BLaER1 treated with 17β-estradiol and CSF1 and Interleukin-3, amounts not matched to agents 10 nM and 100 nM (cell line): ENCODE measurements around the gene RAD9A.

ENCODE experiments used
- H3K27ac ChIP-seq, 11 experiments: shearing (Covaris generic); formaldehyde crosslinking; 2 replicates each; pipeline ENCODE4 v1.8.1; 2022
- H3K27me3 ChIP-seq, 11 experiments: shearing (Covaris generic); formaldehyde crosslinking; 2 replicates each; pipeline ENCODE4 v1.8.1; 2022
- H3K36me3 ChIP-seq, 11 experiments: shearing (Covaris generic); formaldehyde crosslinking; 2 replicates each; pipeline ENCODE4 v1.8.1; 2022
- H3K4me1 ChIP-seq, 10 experiments: shearing (Covaris generic); formaldehyde crosslinking; 2 replicates each; pipeline ENCODE4 v1.8.1; 2022
- H3K4me2 ChIP-seq, 11 experiments: shearing (Covaris generic); formaldehyde crosslinking; 2 replicates each; pipeline ENCODE4 v1.8.1; 2022
- H3K4me3 ChIP-seq, 10 experiments: shearing (Covaris generic); formaldehyde crosslinking; 2 replicates each; pipeline ENCODE4 v1.8.1; 2022
- H3K9ac ChIP-seq, 11 experiments: shearing (Covaris generic); formaldehyde crosslinking; 2 replicates each; pipeline ENCODE4 v1.8.1; 2022
- H3K9me3 ChIP-seq, 11 experiments: shearing (Covaris generic); formaldehyde crosslinking; replicated peaks in 1 of 11; 2 replicates each; pipeline ENCODE4 v1.8.1; 2022
- H4K20me1 ChIP-seq, 11 experiments: shearing (Covaris generic); formaldehyde crosslinking; 2 replicates each; pipeline ENCODE4 v1.8.1; 2022
- Cebpa-rat ChIP-seq, 11 experiments: shearing (Covaris generic); IDR thresholded peaks; 2 replicates each; pipeline ENCODE4 v1.8.1; 2022

The RAD9A gene

GRCh38 chr11:67435727-67436458, 44.1 kb downstream of the RAD9A start:
- H3K9me3 ChIP-seq, result no peaks in the 10 kb centered on the region
- peak overlapping the region; percentile 88 to 99 (median 98) for H3K4me2 ChIP-seq
- peak overlapping the region; percentile 62 to 94 (median 83) for H3K9ac ChIP-seq
- no peak for TF ChIP-seq Cebpa-rat (IDR thresholded peaks at IDR 0.05)
- peaks cover 52 to 86% (median 56%) of the 10 kb centered on the region in 11 experiments for H3K36me3 ChIP-seq
- H3K4me3 ChIP-seq, result peak overlapping the region in 9 of 10 experiments; percentile 47 to 80 (median 71); a peak in 17 of 20 replicates
- H3K4me1 ChIP-seq, result peaks cover 67 to 97% (median 89%) of the 10 kb centered on the region in 10 experiments
- H3K27me3 ChIP-seq, result no peaks in the 10 kb centered on the region
- H4K20me1 ChIP-seq, result peaks cover 28 to 84% (median 63%) of the 10 kb centered on the region in 11 experiments; a peak in 21 of 22 replicates
- H3K27ac ChIP-seq, result peak overlapping the region in 10 of 11 experiments; percentile 29 to 97 (median 89); a peak in 19 of 22 replicates

- H4K20me1 ChIP-seq, result peaks cover 32 to 85% (median 66%) of the 10 kb centered on the region in 11 experiments; a peak in 21 of 22 replicates
- no peaks in the 10 kb centered on the region for H3K9me3 ChIP-seq
- peak overlapping the region; percentile 62 to 94 (median 83); a peak in 21 of 22 replicates for H3K9ac ChIP-seq
- no peaks in the 10 kb centered on the region for H3K27me3 ChIP-seq
- H3K4me2 ChIP-seq, result peak overlapping the region; percentile 88 to 99 (median 98)
- peaks cover 73 to 98% (median 95%) of the 10 kb centered on the region in 10 experiments for H3K4me1 ChIP-seq
- H3K4me3 ChIP-seq, result peak overlapping the region; percentile 9 to 80 (median 70); a peak in 18 of 20 replicates
- peaks cover 46 to 86% (median 50%) of the 10 kb centered on the region in 11 experiments for H3K36me3 ChIP-seq
- peak overlapping the region in 9 of 11 experiments; percentile 52 to 97 (median 89); a peak in 19 of 22 replicates for H3K27ac ChIP-seq
- TF ChIP-seq Cebpa-rat (IDR thresholded peaks at IDR 0.05), result no peak
Observed at GRCh38 chr11:67436459-67437081, 44.8 kb downstream of the RAD9A start.

- Histone ChIP-seq H3K9ac (peak within 1 kb of the TSS; percentile 74 to 94 (median 83)), H3K27me3 (no peaks in the 10 kb centered on the region), H3K4me1 (peaks cover 80 to 98% (median 95%) of the 10 kb centered on the region in 10 experiments), H3K36me3 (peaks cover 39 to 86% (median 43%) of the 10 kb centered on the region in 11 experiments), H3K4me2 (peak within 1 kb of the TSS; percentile 88 to 99 (median 98)), H3K27ac (peak within 1 kb of the TSS; percentile 46 to 97 (median 89); a peak in 21 of 22 replicates), H3K9me3 (no peaks in the 10 kb centered on the region), H3K4me3 (peak within 1 kb of the TSS; percentile 33 to 80 (median 70)), H4K20me1 (peaks cover 38 to 85% (median 59%) of the 10 kb centered on the region in 11 experiments; a peak in 21 of 22 replicates)
- no peak for TF ChIP-seq Cebpa-rat (IDR thresholded peaks at IDR 0.05)
Observed at GRCh38 chr11:67437082-67437808, 45.5 kb downstream of the RAD9A start, which contains the start of gene PTPRCAP. PTPRCAP (minus strand) TSS chr11:67437682; CDS start chr11:67437619, 63 bp downstream.

- peak overlapping the region; percentile 46 to 97 (median 89); a peak in 19 of 22 replicates for H3K27ac ChIP-seq
- H3K36me3 ChIP-seq, result peaks cover 34 to 84% (median 38%) of the 10 kb centered on the region in 11 experiments
- peak overlapping the region; percentile 74 to 94 (median 83); a peak in 20 of 22 replicates for H3K9ac ChIP-seq
- no peaks in the 10 kb centered on the region for H3K27me3 ChIP-seq
- peaks cover 40 to 86% (median 55%) of the 10 kb centered on the region in 11 experiments; a peak in 21 of 22 replicates for H4K20me1 ChIP-seq
- H3K4me2 ChIP-seq, result peak overlapping the region; percentile 88 to 99 (median 98)
- no peaks in the 10 kb centered on the region for H3K9me3 ChIP-seq
- H3K4me1 ChIP-seq, result peaks cover 86 to 99% (median 97%) of the 10 kb centered on the region in 10 experiments
- peak overlapping the region; percentile 33 to 80 (median 70); a peak in 19 of 20 replicates for H3K4me3 ChIP-seq
- TF ChIP-seq Cebpa-rat (IDR thresholded peaks at IDR 0.05), result no peak
Observed at GRCh38 chr11:67437809-67438157, 46.0 kb downstream of the RAD9A start.

GRCh38 chr11:67438158-67438902, 46.5 kb downstream of the RAD9A start:
- Histone ChIP-seq H3K9ac (peak overlapping the region; percentile 19 to 94 (median 83); a peak in 19 of 22 replicates), H3K4me2 (peak overlapping the region; percentile 88 to 99 (median 98)), H3K9me3 (no peaks in the 10 kb centered on the region), H4K20me1 (peaks cover 35 to 83% (median 55%) of the 10 kb centered on the region in 11 experiments; a peak in 21 of 22 replicates), H3K36me3 (peaks cover 28 to 79% (median 32%) of the 10 kb centered on the region in 11 experiments), H3K27ac (peak overlapping the region in 9 of 11 experiments; percentile 72 to 97 (median 89); a peak in 17 of 22 replicates), H3K27me3 (no peaks in the 10 kb centered on the region), H3K4me3 (peak overlapping the region in 8 of 10 experiments; percentile 68 to 80 (median 71); a peak in 16 of 20 replicates), H3K4me1 (peaks cover 86 to 96% (median 95%) of the 10 kb centered on the region in 10 experiments)
- TF ChIP-seq Cebpa-rat (IDR thresholded peaks at IDR 0.05), result no peak

GRCh38 chr11:67439321-67440228, 47.8 kb downstream of the RAD9A start:
- no peak for TF ChIP-seq Cebpa-rat (IDR thresholded peaks at IDR 0.05)
- no peaks in the 10 kb centered on the region for H3K27me3 ChIP-seq
- peak overlapping the region; percentile 1 to 93 (median 82); a peak in 14 of 22 replicates for H3K9ac ChIP-seq
- H3K36me3 ChIP-seq, result peaks cover 16 to 67% (median 20%) of the 10 kb centered on the region in 11 experiments
- peak overlapping the region in 8 of 11 experiments; percentile 20 to 97 (median 89); a peak in 11 of 22 replicates for H3K27ac ChIP-seq
- peak overlapping the region; percentile 88 to 99 (median 98) for H3K4me2 ChIP-seq
- peak overlapping the region in 5 of 10 experiments; percentile 1 to 80 (median 34); a peak in 3 of 20 replicates for H3K4me3 ChIP-seq
- H3K4me1 ChIP-seq, result peaks cover 88 to 94% (median 92%) of the 10 kb centered on the region in 10 experiments
- no peaks in the 10 kb centered on the region for H3K9me3 ChIP-seq
- H4K20me1 ChIP-seq, result peaks cover 23 to 70% (median 42%) of the 10 kb centered on the region in 11 experiments; a peak in 21 of 22 replicates
